PFSK-1 (cell line): ENCODE data around the gene KRTAP4-9.

ENCODE experiments used
- POLR2AphosphoS5 ChIP-seq: IDR thresholded peaks from 2 replicates; pipeline ENCODE4 v1.6.1; 2012; ENCODE audit warnings: low read depth, mild to moderate bottlenecking, control low read depth, low read length, moderate library complexity
- REST ChIP-seq, 2 experiments: IDR thresholded peaks; 2 replicates each; pipeline versions ENCODE4 v1.6.1 to v1.8.0; 2011 to 2012; ENCODE audit warnings: low read depth in 2 of 2, low read length in 2 of 2, control low read depth in 1 of 2, inconsistent platforms in 1 of 2, mild to moderate bottlenecking in 1 of 2, moderate library complexity in 1 of 2; ENCODE audit not compliant: insufficient read depth in 1 of 2

- TF ChIP-seq POLR2AphosphoS5 (no peak), REST (IDR thresholded peaks at IDR 0.05; ENCODE audit: insufficient read depth in 1 of 2, low read depth in 2 of 2, low read length in 2 of 2) (no peak)
Observed at GRCh38 chr17:41057547-41057946, 47.6 kb upstream of the KRTAP4-9 start.
